ENCODE measurements around the gene MBTPS1. TPM values are rescaled to one million over a fixed set of nuclear protein-coding genes. Genes with fewer than 3 reads are reported as not detected.

Gene MBTPS1
- total and polyA plus RNA-seq, 2 experiments from 2014 or later: 18.1 to 49.3 TPM

DNA sequence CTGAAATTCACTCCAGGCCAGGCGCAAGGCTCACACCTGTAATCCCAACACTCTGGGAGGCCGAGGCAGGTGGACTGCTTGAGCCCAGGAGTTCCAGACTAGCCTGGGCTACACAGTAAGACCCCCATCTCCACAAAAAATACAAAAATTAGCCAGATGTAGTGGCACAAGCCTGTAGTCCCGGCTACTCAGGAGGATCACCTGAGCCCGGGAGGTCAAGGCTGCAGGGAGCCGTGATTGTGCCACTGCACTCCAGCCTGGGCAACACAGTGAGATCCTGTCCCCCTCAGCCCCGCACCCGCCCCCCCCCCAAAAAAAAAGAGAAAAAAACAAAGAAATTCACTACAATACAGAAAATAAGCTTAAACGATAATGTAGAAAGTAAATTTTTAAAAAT lies 31.5 kb downstream of the MBTPS1 start:
- no peaks in the 10 kb centered on the region for H3K9me3 Mint-ChIP-seq
- H3F3A ChIP-seq (replicated peaks; ENCODE audit: low read depth): no peaks in the 10 kb centered on the region
- H3K27me3 Mint-ChIP-seq (ENCODE audit: insufficient read depth, low read depth, poor library complexity): peaks cover 1% of the 10 kb centered on the region
- H3K79me2 ChIP-seq (replicated peaks; ENCODE audit: insufficient read depth): no peaks in the 10 kb centered on the region
- H2AFZ ChIP-seq: no peak overlapping the region
- H3K36me3 Mint-ChIP-seq (ENCODE audit: low read depth): peaks cover 57% of the 10 kb centered on the region
- no peaks in the 10 kb centered on the region for H3K9me2 ChIP-seq (ENCODE audit: insufficient read depth)
- ATAC-seq (no peak), DNase-seq (ENCODE audit: low spot score) (no peak)
- no peak overlapping the region for H3K4me3 ChIP-seq
- H3K4me3 Mint-ChIP-seq: no peak overlapping the region
- no peak overlapping the region for H3K27ac ChIP-seq (ENCODE audit: low read depth)
- peaks cover 26% of the 10 kb centered on the region for H3K36me3 ChIP-seq (ENCODE audit: insufficient read depth)
- TF ChIP-seq ZNF114 (CRISPR knock-in tag; IDR thresholded peaks at IDR 0.05) (no peak), EZH2 (IDR thresholded peaks at IDR 0.05; ENCODE audit: low read depth, unreplicated experiment) (no peak), CTCF (conservative IDR thresholded peaks at IDR 0.05; ENCODE audit: low read depth in 2 of 2) (no peak), CREB1 (CRISPR knock-in tag; IDR thresholded peaks at IDR 0.05; ENCODE audit: low read depth) (no peak), EZH2phosphoT487 (IDR thresholded peaks at IDR 0.05; ENCODE audit: unreplicated experiment) (no peak), STAT1 (IDR thresholded peaks at IDR 0.05; ENCODE audit: unreplicated experiment) (no peak)
- TF ChIP-seq, protein P1, sequence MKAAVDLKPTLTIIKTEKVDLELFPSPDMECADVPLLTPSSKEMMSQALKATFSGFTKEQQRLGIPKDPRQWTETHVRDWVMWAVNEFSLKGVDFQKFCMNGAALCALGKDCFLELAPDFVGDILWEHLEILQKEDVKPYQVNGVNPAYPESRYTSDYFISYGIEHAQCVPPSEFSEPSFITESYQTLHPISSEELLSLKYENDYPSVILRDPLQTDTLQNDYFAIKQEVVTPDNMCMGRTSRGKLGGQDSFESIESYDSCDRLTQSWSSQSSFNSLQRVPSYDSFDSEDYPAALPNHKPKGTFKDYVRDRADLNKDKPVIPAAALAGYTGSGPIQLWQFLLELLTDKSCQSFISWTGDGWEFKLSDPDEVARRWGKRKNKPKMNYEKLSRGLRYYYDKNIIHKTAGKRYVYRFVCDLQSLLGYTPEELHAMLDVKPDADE (IDR thresholded peaks at IDR 0.05): no peak
- TF ChIP-seq, protein P2, sequence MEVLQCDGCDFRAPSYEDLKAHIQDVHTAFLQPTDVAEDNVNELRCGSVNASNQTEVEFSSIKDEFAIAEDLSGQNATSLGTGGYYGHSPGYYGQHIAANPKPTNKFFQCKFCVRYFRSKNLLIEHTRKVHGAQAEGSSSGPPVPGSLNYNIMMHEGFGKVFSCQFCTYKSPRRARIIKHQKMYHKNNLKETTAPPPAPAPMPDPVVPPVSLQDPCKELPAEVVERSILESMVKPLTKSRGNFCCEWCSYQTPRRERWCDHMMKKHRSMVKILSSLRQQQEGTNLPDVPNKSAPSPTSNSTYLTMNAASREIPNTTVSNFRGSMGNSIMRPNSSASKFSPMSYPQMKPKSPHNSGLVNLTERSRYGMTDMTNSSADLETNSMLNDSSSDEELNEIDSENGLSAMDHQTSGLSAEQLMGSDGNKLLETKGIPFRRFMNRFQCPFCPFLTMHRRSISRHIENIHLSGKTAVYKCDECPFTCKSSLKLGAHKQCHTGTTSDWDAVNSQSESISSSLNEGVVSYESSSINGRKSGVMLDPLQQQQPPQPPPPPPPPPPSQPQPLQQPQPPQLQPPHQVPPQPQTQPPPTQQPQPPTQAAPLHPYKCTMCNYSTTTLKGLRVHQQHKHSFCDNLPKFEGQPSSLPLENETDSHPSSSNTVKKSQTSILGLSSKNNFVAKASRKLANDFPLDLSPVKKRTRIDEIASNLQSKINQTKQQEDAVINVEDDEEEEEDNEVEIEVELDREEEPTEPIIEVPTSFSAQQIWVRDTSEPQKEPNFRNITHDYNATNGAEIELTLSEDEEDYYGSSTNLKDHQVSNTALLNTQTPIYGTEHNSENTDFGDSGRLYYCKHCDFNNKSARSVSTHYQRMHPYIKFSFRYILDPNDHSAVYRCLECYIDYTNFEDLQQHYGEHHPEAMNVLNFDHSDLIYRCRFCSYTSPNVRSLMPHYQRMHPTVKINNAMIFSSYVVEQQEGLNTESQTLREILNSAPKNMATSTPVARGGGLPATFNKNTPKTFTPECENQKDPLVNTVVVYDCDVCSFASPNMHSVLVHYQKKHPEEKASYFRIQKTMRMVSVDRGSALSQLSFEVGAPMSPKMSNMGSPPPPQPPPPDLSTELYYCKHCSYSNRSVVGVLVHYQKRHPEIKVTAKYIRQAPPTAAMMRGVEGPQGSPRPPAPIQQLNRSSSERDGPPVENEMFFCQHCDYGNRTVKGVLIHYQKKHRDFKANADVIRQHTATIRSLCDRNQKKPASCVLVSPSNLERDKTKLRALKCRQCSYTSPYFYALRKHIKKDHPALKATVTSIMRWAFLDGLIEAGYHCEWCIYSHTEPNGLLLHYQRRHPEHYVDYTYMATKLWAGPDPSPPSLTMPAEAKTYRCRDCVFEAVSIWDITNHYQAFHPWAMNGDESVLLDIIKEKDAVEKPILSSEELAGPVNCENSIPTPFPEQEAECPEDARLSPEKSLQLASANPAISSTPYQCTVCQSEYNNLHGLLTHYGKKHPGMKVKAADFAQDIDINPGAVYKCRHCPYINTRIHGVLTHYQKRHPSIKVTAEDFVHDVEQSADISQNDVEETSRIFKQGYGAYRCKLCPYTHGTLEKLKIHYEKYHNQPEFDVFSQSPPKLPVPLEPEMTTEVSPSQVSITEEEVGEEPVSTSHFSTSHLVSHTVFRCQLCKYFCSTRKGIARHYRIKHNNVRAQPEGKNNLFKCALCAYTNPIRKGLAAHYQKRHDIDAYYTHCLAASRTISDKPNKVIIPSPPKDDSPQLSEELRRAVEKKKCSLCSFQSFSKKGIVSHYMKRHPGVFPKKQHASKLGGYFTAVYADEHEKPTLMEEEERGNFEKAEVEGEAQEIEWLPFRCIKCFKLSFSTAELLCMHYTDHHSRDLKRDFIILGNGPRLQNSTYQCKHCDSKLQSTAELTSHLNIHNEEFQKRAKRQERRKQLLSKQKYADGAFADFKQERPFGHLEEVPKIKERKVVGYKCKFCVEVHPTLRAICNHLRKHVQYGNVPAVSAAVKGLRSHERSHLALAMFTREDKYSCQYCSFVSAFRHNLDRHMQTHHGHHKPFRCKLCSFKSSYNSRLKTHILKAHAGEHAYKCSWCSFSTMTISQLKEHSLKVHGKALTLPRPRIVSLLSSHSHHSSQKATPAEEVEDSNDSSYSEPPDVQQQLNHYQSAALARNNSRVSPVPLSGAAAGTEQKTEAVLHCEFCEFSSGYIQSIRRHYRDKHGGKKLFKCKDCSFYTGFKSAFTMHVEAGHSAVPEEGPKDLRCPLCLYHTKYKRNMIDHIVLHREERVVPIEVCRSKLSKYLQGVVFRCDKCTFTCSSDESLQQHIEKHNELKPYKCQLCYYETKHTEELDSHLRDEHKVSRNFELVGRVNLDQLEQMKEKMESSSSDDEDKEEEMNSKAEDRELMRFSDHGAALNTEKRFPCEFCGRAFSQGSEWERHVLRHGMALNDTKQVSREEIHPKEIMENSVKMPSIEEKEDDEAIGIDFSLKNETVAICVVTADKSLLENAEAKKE (CRISPR knock-in tag; IDR thresholded peaks at IDR 0.05): no peak
- no peaks in the 10 kb centered on the region for H3K27me3 ChIP-seq (ENCODE audit: insufficient read depth)
- no peaks in the 10 kb centered on the region for H3K4me1 ChIP-seq (ENCODE audit: insufficient read depth)
- H3K4me1 Mint-ChIP-seq: no peaks in the 10 kb centered on the region
- H3K27ac Mint-ChIP-seq: no peak overlapping the region
- peaks cover 9% of the 10 kb centered on the region for H4K20me1 ChIP-seq (replicated peaks; ENCODE audit: insufficient read depth)
- H3K4me2 ChIP-seq: no peak overlapping the region

Measured in GM23338 (cell line).